Esophagus squamous epithelium (tissue), 5 donors: ENCODE results near the gene RIF1. TPM values are rescaled to one million over a fixed set of nuclear protein-coding genes. Genes with fewer than 3 reads are reported as not detected.

Experiments
- DNase-seq: peaks from one replicate; lab custom pipeline; 2025; lab: John Stamatoyannopoulos, UW
- H3K27ac ChIP-seq, 4 donors: fragments of 200-600 bp; sonication (generic); one replicate each; pipeline ENCODE4 v1.5.1; 2016 to 2019; ENCODE audit warnings: mild to moderate bottlenecking in 1 of 4
- H3K27me3 ChIP-seq, 4 donors: fragments of 200-600 bp; sonication (generic); 1 replicate in 3 of 4; 2 replicates in 1 of 4; pipeline versions ENCODE4 v1.5.1 to v1.6.0; 2017 to 2021; ENCODE audit warnings: antibody characterized with exemption in 1 of 4
- H3K36me3 ChIP-seq, 3 donors: fragments of 200-600 bp; sonication (generic); one replicate each; pipeline ENCODE4 v1.5.1; 2016 to 2019
- H3K4me1 ChIP-seq, 3 donors: fragments of 200-600 bp; sonication (generic); one replicate each; pipeline ENCODE4 v1.5.1; 2017 to 2019
- H3K4me3 ChIP-seq, 4 donors: fragments of 200-600 bp; sonication (generic); 1 replicate in 3 of 4; 2 replicates in 1 of 4; pipeline ENCODE4 v1.5.1; 2016 to 2019; ENCODE audit warnings: mild to moderate bottlenecking in 2 of 4, moderate library complexity in 1 of 4
- H3K9me3 ChIP-seq, 3 donors: fragments of 200-600 bp; sonication (generic); one replicate each; pipeline ENCODE4 v1.5.1; 2016 to 2019
- POLR2A ChIP-seq, 4 donors: fragments of 450-650 bp; IDR thresholded peaks; one replicate each; pipeline ENCODE4 v1.6.1; 2017; ENCODE audit warnings: antibody characterized with exemption in 4 of 4, mild to moderate bottlenecking in 4 of 4, moderate library complexity in 3 of 4
- WGBS, 2 donors: methylation state at CpG; one replicate each; pipeline ENCODE4 v1.1.5; 2018; 5-methylcytosine and 5-hydroxymethylcytosine counted together
- intact Hi-C: fragments of 100-400 bp; cut with DNase I; formaldehyde crosslinking; loops from one replicate; pipeline ENCODE4 v1.15.0; 2022
- total RNA-seq, 4 donors: library from RNA; depleted of rRNA; stranded (reverse); fragments of >200 nt; gene quantifications; one replicate each; pipeline ENCODE4 v1.1.0, GENCODE V29; 2016
- TF ChIP-seq, protein P1 (sequence below), 6 experiments: fragments of 450-650 bp in 4 of 6; fragments of 200-600 bp in 2 of 6; sonication (generic) in 2 of 6; IDR thresholded peaks; one replicate each; pipeline ENCODE4 v1.5.1; 2016 to 2019; ENCODE audit warnings: antibody characterized with exemption in 6 of 6, mild to moderate bottlenecking in 4 of 6, moderate library complexity in 4 of 6
- donor health status: DM: yes; HTN: yes; CAD: no.

The RIF1 gene
- total RNA-seq, 4 donors from 2014 or later, result 14.4 to 41.4 (median 24.4) TPM

GRCh38 chr2:151484100-151484499, 74.4 kb downstream of the RIF1 start:
- intact Hi-C loops, result no loop called here
- no peak overlapping the region for H3K27ac ChIP-seq
- H3K4me3 ChIP-seq, result no peak overlapping the region
- WGBS, 2 donors, result 85 to 100% methylated on average over 2 to 4 of the region's 4 CpGs
- peaks cover 0 to 66% (median 0%) of the 10 kb centered on the region in 3 donors for H3K36me3 ChIP-seq
- no peaks in the 10 kb centered on the region for H3K4me1 ChIP-seq
- no peaks in the 10 kb centered on the region for H3K27me3 ChIP-seq
- H3K9me3 ChIP-seq, result no peaks in the 10 kb centered on the region
- no peak for DNase-seq
- no peak for TF ChIP-seq POLR2A (IDR thresholded peaks at IDR 0.05)
- TF ChIP-seq, protein P1, sequence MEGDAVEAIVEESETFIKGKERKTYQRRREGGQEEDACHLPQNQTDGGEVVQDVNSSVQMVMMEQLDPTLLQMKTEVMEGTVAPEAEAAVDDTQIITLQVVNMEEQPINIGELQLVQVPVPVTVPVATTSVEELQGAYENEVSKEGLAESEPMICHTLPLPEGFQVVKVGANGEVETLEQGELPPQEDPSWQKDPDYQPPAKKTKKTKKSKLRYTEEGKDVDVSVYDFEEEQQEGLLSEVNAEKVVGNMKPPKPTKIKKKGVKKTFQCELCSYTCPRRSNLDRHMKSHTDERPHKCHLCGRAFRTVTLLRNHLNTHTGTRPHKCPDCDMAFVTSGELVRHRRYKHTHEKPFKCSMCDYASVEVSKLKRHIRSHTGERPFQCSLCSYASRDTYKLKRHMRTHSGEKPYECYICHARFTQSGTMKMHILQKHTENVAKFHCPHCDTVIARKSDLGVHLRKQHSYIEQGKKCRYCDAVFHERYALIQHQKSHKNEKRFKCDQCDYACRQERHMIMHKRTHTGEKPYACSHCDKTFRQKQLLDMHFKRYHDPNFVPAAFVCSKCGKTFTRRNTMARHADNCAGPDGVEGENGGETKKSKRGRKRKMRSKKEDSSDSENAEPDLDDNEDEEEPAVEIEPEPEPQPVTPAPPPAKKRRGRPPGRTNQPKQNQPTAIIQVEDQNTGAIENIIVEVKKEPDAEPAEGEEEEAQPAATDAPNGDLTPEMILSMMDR (IDR thresholded peaks at IDR 0.05), result no peak

- peaks cover 0 to 53% (median 0%) of the 10 kb centered on the region in 3 donors for H3K36me3 ChIP-seq
- H3K27me3 ChIP-seq, result no peaks in the 10 kb centered on the region
- no peaks in the 10 kb centered on the region for H3K9me3 ChIP-seq
- 86 to 95% methylated on average over 1 of the region's 1 CpG for WGBS, 2 donors
- TF ChIP-seq POLR2A (IDR thresholded peaks at IDR 0.05), result no peak
- TF ChIP-seq, protein P1 (IDR thresholded peaks at IDR 0.05), result no peak
- no peak for DNase-seq
- intact Hi-C loops, result no loop called here
- H3K4me1 ChIP-seq, result no peaks in the 10 kb centered on the region
- no peak overlapping the region for H3K4me3 ChIP-seq
- H3K27ac ChIP-seq, result no peak overlapping the region
Measured at GRCh38 chr2:151486053-151486452, 76.4 kb downstream of the RIF1 start.

- no peaks in the 10 kb centered on the region for H3K27me3 ChIP-seq
- intact Hi-C loops, result no loop called here
- no peaks in the 10 kb centered on the region for H3K9me3 ChIP-seq
- no peak overlapping the region for H3K27ac ChIP-seq
- no peaks in the 10 kb centered on the region for H3K4me1 ChIP-seq
- 89 to 100% methylated on average over 9 of the region's 9 CpGs for WGBS, 2 donors
- peaks cover 0 to 13% (median 0%) of the 10 kb centered on the region in 3 donors for H3K36me3 ChIP-seq
- TF ChIP-seq, protein P1 (IDR thresholded peaks at IDR 0.05), result no peak
- no peak for TF ChIP-seq POLR2A (IDR thresholded peaks at IDR 0.05)
- no peak overlapping the region for H3K4me3 ChIP-seq
- DNase-seq, result no peak
Measured at GRCh38 chr2:151490276-151490675, 80.6 kb downstream of the RIF1 start.

- no peaks in the 10 kb centered on the region for H3K27me3 ChIP-seq
- no peaks in the 10 kb centered on the region for H3K4me1 ChIP-seq
- intact Hi-C loops, result no loop called here
- no peaks in the 10 kb centered on the region for H3K9me3 ChIP-seq
- no peak overlapping the region for H3K4me3 ChIP-seq
- DNase-seq, result no peak
- peaks cover 0 to 6% (median 0%) of the 10 kb centered on the region in 3 donors for H3K36me3 ChIP-seq
- TF ChIP-seq, protein P1 (IDR thresholded peaks at IDR 0.05), result no peak
- no peak for TF ChIP-seq POLR2A (IDR thresholded peaks at IDR 0.05)
- H3K27ac ChIP-seq, result no peak overlapping the region
- WGBS, 2 donors, result 52 to 69% methylated on average over 4 of the region's 4 CpGs
Measured at GRCh38 chr2:151491496-151491895, 81.8 kb downstream of the RIF1 start.

DNA sequence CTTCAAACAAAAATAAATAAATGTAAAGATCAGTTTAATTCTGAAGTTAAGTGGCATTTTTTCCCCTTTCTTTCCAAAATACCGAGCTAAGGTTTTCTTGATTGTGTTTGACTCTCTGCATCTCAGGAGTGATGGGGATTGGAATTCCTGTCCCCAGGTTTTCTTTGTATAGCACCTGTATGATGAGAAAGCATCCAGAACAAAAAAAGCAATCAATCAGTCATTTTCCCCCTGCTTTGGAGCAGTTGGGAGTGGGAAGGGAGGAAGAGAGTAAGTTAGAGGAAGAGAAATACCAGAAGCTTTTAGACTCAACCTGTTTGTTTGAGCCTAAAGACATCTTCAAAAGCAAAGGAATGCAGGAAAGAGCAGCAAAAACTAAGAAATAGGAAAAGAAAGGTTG, 88.5 kb downstream of the RIF1 start:
- H3K4me1 ChIP-seq, result no peaks in the 10 kb centered on the region
- H3K27me3 ChIP-seq, result no peaks in the 10 kb centered on the region
- H3K4me3 ChIP-seq, result no peak overlapping the region
- no peak overlapping the region for H3K27ac ChIP-seq
- DNase-seq, result no peak
- intact Hi-C loops, result no loop called here
- no peak for TF ChIP-seq POLR2A (IDR thresholded peaks at IDR 0.05)
- TF ChIP-seq, protein P1 (IDR thresholded peaks at IDR 0.05), result no peak
- WGBS, 2 donors, result 82 to 90% methylated on average over 1 of the region's 1 CpG
- H3K36me3 ChIP-seq, result no peaks in the 10 kb centered on the region
- no peaks in the 10 kb centered on the region for H3K9me3 ChIP-seq
